RWPE2 (cell line): ENCODE results near the gene FBLN7.

Source experiments
- ATAC-seq: fragments of 200-7000 bp; cut with Tn5 transposase; 3 replicates; pipeline ENCODE4 v1.9.1; 2021; ENCODE audit warnings: low read depth
- DNase-seq: peaks from one replicate; pipeline ENCODE4 v3.0.0-alpha.2; 2020; ENCODE audit warnings: low spot score
- H3K27ac ChIP-seq: fragments of 450-650 bp; 2 replicates; pipeline ENCODE4 v1.5.1; 2017; ENCODE audit warnings: mild to moderate bottlenecking; ENCODE audit not compliant: poor library complexity, severe bottlenecking
- H3K27me3 ChIP-seq: fragments of 250-450 bp; sonication (Bioruptor Pico); 2 replicates; pipeline ENCODE4 v1.5.1; 2021; ENCODE audit warnings: mild to moderate bottlenecking, moderate library complexity; ENCODE audit not compliant: insufficient read depth, poor library complexity, severe bottlenecking
- H3K36me3 ChIP-seq: fragments of 250-450 bp; sonication (Bioruptor Pico); 2 replicates; pipeline ENCODE4 v1.5.1; 2020; ENCODE audit warnings: low read depth, mild to moderate bottlenecking, moderate library complexity
- H3K4me1 ChIP-seq: fragments of 250-450 bp; sonication (Bioruptor Pico); 2 replicates; pipeline ENCODE4 v1.5.1; 2021; ENCODE audit warnings: mild to moderate bottlenecking, moderate library complexity; ENCODE audit not compliant: insufficient read depth, poor library complexity, severe bottlenecking
- H3K4me3 ChIP-seq: fragments of 250-450 bp; sonication (Bioruptor Pico); 2 replicates; pipeline ENCODE4 v1.5.1; 2021; ENCODE audit warnings: mild to moderate bottlenecking, moderate library complexity; ENCODE audit not compliant: severe bottlenecking
- H3K9me3 ChIP-seq: fragments of 250-450 bp; sonication (Bioruptor Pico); 2 replicates; pipeline ENCODE4 v1.5.1; 2021; ENCODE audit warnings: mild to moderate bottlenecking, moderate library complexity; ENCODE audit not compliant: severe bottlenecking
- TF ChIP-seq, protein P1 (sequence below): fragments of 450-650 bp; IDR thresholded peaks from one replicate; pipeline ENCODE4 v1.5.1; 2017; ENCODE audit warnings: mild to moderate bottlenecking, moderate library complexity; ENCODE audit not compliant: poor library complexity, severe bottlenecking

The FBLN7 gene

DNA sequence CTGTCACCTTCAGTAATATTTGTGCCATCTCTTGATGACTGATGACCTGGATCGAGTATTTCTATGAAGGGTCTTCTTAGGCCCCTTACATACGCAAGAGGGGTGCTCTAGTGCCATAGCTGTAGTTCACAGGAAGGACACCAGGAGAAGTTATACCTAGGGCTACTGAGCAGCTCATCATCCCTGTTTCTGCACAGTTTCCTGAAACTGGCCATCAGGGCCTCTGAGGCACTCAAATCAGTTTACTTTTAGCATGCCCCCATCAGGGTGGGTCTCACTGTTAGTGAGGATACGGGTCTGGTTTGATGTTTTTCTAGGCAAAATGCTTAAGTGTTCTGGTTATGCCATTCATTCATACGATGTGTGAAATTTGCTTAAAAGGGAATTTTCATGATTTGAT, 20.0 kb upstream of the FBLN7 start:
- ATAC-seq, result no peak
- TF ChIP-seq, protein P1, sequence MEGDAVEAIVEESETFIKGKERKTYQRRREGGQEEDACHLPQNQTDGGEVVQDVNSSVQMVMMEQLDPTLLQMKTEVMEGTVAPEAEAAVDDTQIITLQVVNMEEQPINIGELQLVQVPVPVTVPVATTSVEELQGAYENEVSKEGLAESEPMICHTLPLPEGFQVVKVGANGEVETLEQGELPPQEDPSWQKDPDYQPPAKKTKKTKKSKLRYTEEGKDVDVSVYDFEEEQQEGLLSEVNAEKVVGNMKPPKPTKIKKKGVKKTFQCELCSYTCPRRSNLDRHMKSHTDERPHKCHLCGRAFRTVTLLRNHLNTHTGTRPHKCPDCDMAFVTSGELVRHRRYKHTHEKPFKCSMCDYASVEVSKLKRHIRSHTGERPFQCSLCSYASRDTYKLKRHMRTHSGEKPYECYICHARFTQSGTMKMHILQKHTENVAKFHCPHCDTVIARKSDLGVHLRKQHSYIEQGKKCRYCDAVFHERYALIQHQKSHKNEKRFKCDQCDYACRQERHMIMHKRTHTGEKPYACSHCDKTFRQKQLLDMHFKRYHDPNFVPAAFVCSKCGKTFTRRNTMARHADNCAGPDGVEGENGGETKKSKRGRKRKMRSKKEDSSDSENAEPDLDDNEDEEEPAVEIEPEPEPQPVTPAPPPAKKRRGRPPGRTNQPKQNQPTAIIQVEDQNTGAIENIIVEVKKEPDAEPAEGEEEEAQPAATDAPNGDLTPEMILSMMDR, result no peak
- H3K9me3 ChIP-seq, result no peaks in the 10 kb centered on the region
- DNase-seq, result no peak
- no peak overlapping the region for H3K27ac ChIP-seq
- peaks cover 55% of the 10 kb centered on the region for H3K36me3 ChIP-seq
- H3K4me1 ChIP-seq, result no peaks in the 10 kb centered on the region
- no peak overlapping the region for H3K4me3 ChIP-seq
- no peaks in the 10 kb centered on the region for H3K27me3 ChIP-seq

DNA sequence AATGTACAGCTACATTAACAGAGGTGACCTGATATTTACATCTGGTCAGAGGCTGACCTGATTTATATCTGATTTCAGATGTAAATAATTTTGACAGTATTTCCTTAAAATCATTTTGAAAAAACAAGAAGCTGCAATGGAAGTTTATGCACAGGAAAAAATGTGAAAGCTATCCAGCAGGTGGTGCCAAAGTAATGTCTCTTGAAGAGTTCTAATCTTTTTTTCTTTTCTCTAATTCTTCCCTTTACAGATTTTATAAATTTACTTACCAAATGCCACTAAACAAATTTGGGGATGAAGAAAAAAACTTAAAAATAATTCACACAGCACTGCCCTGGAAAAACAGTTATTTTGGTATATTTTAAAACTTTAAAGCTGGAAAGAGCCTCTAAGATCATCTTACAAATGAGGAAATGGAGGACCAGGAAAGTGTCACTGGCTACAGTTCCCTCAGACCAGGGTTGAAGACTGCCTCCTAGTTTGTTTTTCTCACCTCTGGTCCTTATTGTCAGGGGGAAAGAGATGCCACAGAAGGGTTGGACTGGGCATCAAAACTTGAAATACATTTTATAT, 16.4 kb upstream of the FBLN7 start:
- ATAC-seq (no peak), DNase-seq (no peak)
- Histone ChIP-seq H3K4me3 (no peak overlapping the region), H3K27me3 (no peaks in the 10 kb centered on the region), H3K4me1 (no peaks in the 10 kb centered on the region), H3K27ac (no peak overlapping the region), H3K36me3 (peaks cover 42% of the 10 kb centered on the region), H3K9me3 (no peaks in the 10 kb centered on the region)
- TF ChIP-seq, protein P1, result peak; percentile 81

DNA sequence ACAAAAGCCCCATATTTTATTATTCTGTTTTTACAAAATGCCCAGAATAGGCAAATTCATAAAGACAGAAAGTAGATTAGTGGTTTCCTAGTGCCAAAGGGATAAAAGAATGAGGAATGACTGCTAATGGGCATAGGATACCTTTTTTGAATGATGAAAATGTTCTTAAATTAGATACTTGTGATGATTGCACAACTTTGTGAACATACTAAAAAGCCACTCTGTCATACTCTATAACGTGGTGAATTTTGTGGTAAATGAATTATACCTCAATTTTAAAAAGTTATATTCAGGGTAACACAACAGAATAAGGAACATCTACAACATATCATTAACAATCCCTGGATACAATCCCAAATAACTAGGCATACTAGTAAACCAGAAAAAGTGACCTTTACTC, 9.1 kb upstream of the FBLN7 start:
- no peak for DNase-seq
- TF ChIP-seq, protein P1, result no peak
- ATAC-seq, result no peak
- Histone ChIP-seq H3K36me3 (no peaks in the 10 kb centered on the region), H3K4me1 (no peaks in the 10 kb centered on the region), H3K4me3 (no peak overlapping the region), H3K27me3 (no peaks in the 10 kb centered on the region), H3K9me3 (no peaks in the 10 kb centered on the region), H3K27ac (no peak overlapping the region)

DNA sequence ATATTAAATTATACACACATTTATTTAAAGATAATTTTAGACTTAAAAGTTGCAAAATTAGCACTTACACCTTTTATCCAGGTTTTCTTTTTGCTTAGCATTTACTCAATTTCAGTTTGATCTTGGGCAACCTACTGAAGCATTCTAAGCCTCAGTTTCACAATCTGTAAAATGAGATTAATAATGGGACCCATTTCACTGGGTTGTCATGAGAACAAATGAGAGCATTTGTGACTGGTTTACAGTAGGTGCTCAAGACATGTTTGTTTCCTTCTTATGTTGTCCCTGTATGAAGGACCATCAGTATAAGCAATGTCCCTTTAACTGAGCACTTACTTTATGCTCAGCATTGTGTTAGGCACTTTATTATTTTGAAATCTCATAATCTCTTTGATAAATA, 4.8 kb upstream of the FBLN7 start:
- Histone ChIP-seq H3K36me3 (no peaks in the 10 kb centered on the region), H3K4me1 (peaks cover 5% of the 10 kb centered on the region), H3K27me3 (peaks cover 3% of the 10 kb centered on the region), H3K4me3 (no peak overlapping the region), H3K9me3 (no peaks in the 10 kb centered on the region), H3K27ac (no peak overlapping the region)
- TF ChIP-seq, protein P1, result no peak
- no peak for ATAC-seq
- DNase-seq, result no peak

DNA sequence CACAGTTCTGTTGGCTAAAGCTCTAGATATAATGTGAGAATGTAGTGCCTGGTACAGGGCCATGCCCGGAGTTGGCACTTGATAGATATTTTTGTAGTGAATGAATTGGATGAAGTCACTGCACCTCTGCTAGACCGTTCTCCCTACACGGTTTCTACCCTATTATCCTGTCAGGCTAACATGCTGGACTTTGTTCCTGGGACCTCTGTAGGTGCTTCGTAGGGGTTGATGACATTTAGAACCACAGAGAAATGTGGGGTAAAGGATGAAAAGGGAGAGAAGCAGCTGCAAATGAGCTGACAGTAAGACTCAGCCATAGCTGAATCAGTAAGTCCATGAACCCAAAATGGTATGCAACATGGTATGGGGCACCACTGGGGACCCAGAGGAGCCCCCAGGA, 4.1 kb upstream of the FBLN7 start:
- TF ChIP-seq, protein P1, result no peak
- ATAC-seq, result no peak
- no peaks in the 10 kb centered on the region for H3K9me3 ChIP-seq
- no peak overlapping the region for H3K4me3 ChIP-seq
- H3K27ac ChIP-seq, result no peak overlapping the region
- H3K4me1 ChIP-seq, result peaks cover 5% of the 10 kb centered on the region
- no peak for DNase-seq
- H3K36me3 ChIP-seq, result no peaks in the 10 kb centered on the region
- H3K27me3 ChIP-seq, result peaks cover 3% of the 10 kb centered on the region
